GM23338 (cell line): Measurements from ENCODE around the gene LHB. TPM values are rescaled to one million over a fixed set of nuclear protein-coding genes. Genes with fewer than 3 reads are reported as not detected.

ENCODE experiments used
- ATAC-seq: fragments of 200-7000 bp; cut with Tn5 transposase; 3 replicates; pipeline ENCODE4 v1.9.1; 2020
- DNase-seq: peaks from one replicate; pipeline ENCODE4 v3.0.0-alpha.2; 2015; ENCODE audit warnings: low spot score
- H2AFZ ChIP-seq: fragments of 200-600 bp; sonication (generic); 2 replicates; pipeline ENCODE4 v1.8.0; 2016; ENCODE audit warnings: antibody characterized with exemption, mild to moderate bottlenecking, moderate library complexity
- H3F3A ChIP-seq: fragments of 200-600 bp; sonication (generic); replicated peaks from 2 replicates; pipeline ENCODE4 v1.8.0; 2017; ENCODE audit warnings: antibody characterized with exemption, mixed run types, low read depth
- H3K27ac ChIP-seq: fragments of 200-600 bp; sonication (generic); 2 replicates; pipeline ENCODE4 v1.6.1; 2016; ENCODE audit warnings: low read depth
- H3K27me3 ChIP-seq: fragments of 200-600 bp; sonication (generic); 2 replicates; pipeline ENCODE4 v1.8.0; 2016; ENCODE audit warnings: mild to moderate bottlenecking, mixed run types, moderate library complexity; ENCODE audit not compliant: insufficient read depth
- H3K36me3 ChIP-seq: fragments of 200-600 bp; sonication (generic); 2 replicates; pipeline ENCODE4 v1.8.0; 2016; ENCODE audit warnings: mild to moderate bottlenecking; ENCODE audit not compliant: insufficient read depth
- H3K4me1 ChIP-seq: fragments of 200-600 bp; sonication (generic); 2 replicates; pipeline ENCODE4 v1.8.0; 2016; ENCODE audit warnings: mild to moderate bottlenecking, moderate library complexity; ENCODE audit not compliant: insufficient read depth
- H3K4me2 ChIP-seq: fragments of 200-600 bp; sonication (generic); 2 replicates; pipeline ENCODE4 v1.7.1; 2017; ENCODE audit warnings: mixed run types
- H3K4me3 ChIP-seq: fragments of 200-600 bp; sonication (generic); 2 replicates; pipeline ENCODE4 v1.6.1; 2016; ENCODE audit warnings: mixed run types
- H3K79me2 ChIP-seq: fragments of 200-600 bp; sonication (generic); replicated peaks from 2 replicates; pipeline ENCODE4 v1.8.0; 2017; ENCODE audit warnings: mild to moderate bottlenecking; ENCODE audit not compliant: insufficient read depth
- H3K9me2 ChIP-seq: fragments of 200-600 bp; sonication (generic); 2 replicates; pipeline ENCODE4 v1.8.0; 2017; ENCODE audit not compliant: insufficient read depth
- H4K20me1 ChIP-seq: fragments of 200-600 bp; sonication (generic); replicated peaks from 2 replicates; pipeline ENCODE4 v1.8.0; 2017; ENCODE audit warnings: mild to moderate bottlenecking; ENCODE audit not compliant: insufficient read depth
- H3K27ac Mint-ChIP-seq: 2 replicates; pipeline ENCODE4 v1.8.0; 2020; ENCODE audit warnings: inconsistent platforms, mild to moderate bottlenecking, moderate library complexity, mixed read lengths
- H3K27me3 Mint-ChIP-seq: 3 replicates; pipeline ENCODE4 v1.8.0; 2022; ENCODE audit warnings: low read depth, mild to moderate bottlenecking, moderate library complexity, mixed read lengths, inconsistent platforms; ENCODE audit not compliant: insufficient read depth, poor library complexity
- H3K36me3 Mint-ChIP-seq: 3 replicates; pipeline ENCODE4 v1.8.0; 2021; ENCODE audit warnings: low read depth, mild to moderate bottlenecking, inconsistent platforms, moderate library complexity, mixed read lengths
- H3K4me1 Mint-ChIP-seq: 3 replicates; pipeline ENCODE4 v1.8.0; 2020; ENCODE audit warnings: mild to moderate bottlenecking, inconsistent platforms, mixed read lengths
- H3K4me3 Mint-ChIP-seq: 3 replicates; pipeline ENCODE4 v1.8.0; 2021; ENCODE audit warnings: moderate library complexity, mild to moderate bottlenecking, inconsistent platforms, mixed read lengths
- H3K9me3 Mint-ChIP-seq: 3 replicates; pipeline ENCODE4 v1.8.0; 2020; ENCODE audit warnings: moderate library complexity, mild to moderate bottlenecking, inconsistent platforms, mixed read lengths
- CREB1 ChIP-seq: fragments of 250-450 bp; sonication (Bioruptor Pico); IDR thresholded peaks from 2 replicates; pipeline ENCODE4 v1.5.0; 2020; ENCODE audit warnings: low read depth, mild to moderate bottlenecking, moderate library complexity
- ETS1 ChIP-seq: IDR thresholded peaks from 2 replicates; pipeline ENCODE4 v1.6.1; 2016; ENCODE audit warnings: antibody characterized with exemption
- JUNB ChIP-seq: IDR thresholded peaks from one replicate; pipeline ENCODE4 v1.6.1; 2016; ENCODE audit warnings: antibody characterized with exemption; ENCODE audit not compliant: unreplicated experiment
- NANOG ChIP-seq: IDR thresholded peaks from 2 replicates; pipeline ENCODE4 v1.6.1; 2016; ENCODE audit warnings: antibody characterized with exemption, borderline replicate concordance
- POLR2AphosphoS5 ChIP-seq: IDR thresholded peaks from 2 replicates; pipeline ENCODE4 v1.6.1; 2016; ENCODE audit warnings: antibody characterized with exemption, low read depth
- STAT1 ChIP-seq: IDR thresholded peaks from one replicate; pipeline ENCODE4 v1.6.1; 2016; ENCODE audit warnings: antibody characterized with exemption; ENCODE audit not compliant: unreplicated experiment
- ZNF114 ChIP-seq: fragments of 250-450 bp; sonication (Bioruptor Pico); IDR thresholded peaks from 2 replicates; pipeline ENCODE4 v1.5.0; 2020; ENCODE audit warnings: mild to moderate bottlenecking, moderate library complexity
- ZNF331 ChIP-seq: fragments of 250-450 bp; sonication (Bioruptor Pico); IDR thresholded peaks from 2 replicates; pipeline ENCODE4 v1.5.0; 2020; ENCODE audit warnings: low read depth, mild to moderate bottlenecking, moderate library complexity
- ZNF462 ChIP-seq: fragments of 250-450 bp; sonication (Bioruptor Pico); IDR thresholded peaks from 2 replicates; pipeline ENCODE4 v1.5.0; 2020; ENCODE audit warnings: mild to moderate bottlenecking, moderate library complexity
- polyA plus RNA-seq: library from polyadenylated mRNA; unstranded; fragments of >200 nt; fragmentation: Nextera tagmentation; extraction: Ambion mirVana; gene quantifications from 2 replicates; pipeline ENCODE4 v1.2.1, GENCODE V29; 2016
- total RNA-seq: library from RNA; depleted of rRNA; stranded (reverse); fragments of >200 nt; shearing (Covaris generic); gene quantifications from 2 replicates; pipeline ENCODE4 v1.2.3, GENCODE V29; 2014
- TF ChIP-seq, protein P1 (sequence below), 2 experiments: fragments of 200-600 bp in 1 of 2; sonication (generic) in 1 of 2; conservative IDR thresholded peaks; 2 replicates each; pipeline versions ENCODE4 v1.5.1 to v1.6.1; 2016 to 2017; ENCODE audit warnings: antibody characterized with exemption in 2 of 2, low read depth in 2 of 2, mild to moderate bottlenecking in 2 of 2, moderate library complexity in 1 of 2

LHB gene
- total and polyA plus RNA-seq, 2 experiments from 2014 or later, result 0.76 TPM; not detected in 1

DNA sequence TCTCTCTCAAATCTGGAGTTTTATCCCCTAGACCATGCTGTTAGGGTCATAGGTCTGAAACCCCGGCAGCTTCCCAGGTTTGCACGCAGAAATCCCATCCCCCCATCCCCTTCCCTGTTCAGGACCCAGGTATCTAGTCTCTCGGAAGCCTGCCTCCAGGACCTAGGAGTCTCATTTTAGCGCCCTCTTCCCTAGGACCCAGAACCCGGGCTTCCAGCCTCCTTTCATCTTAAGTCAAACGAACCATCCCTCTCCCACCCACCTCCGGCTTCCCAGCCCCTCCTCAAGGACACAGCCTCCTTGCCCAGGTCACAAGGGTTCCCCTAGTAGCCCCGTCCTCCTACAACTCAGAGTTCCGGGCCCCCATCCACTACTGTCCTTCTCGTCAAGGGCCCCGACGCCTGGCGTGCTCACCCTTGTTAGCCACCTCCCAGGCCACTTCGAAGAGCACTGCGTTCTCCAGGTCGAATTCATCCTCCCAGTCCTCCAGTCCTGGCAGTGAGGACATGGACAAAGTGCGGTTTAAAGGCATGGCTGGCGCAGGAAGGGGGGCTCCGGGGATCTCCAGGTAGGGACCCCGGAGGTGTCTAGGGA lies 24.2 kb downstream of the LHB start:
- Mint-ChIP-seq H3K36me3 (peaks cover 30% of the 10 kb centered on the region), H3K27me3 (peaks cover 15% of the 10 kb centered on the region), H3K27ac (peak overlapping the region; percentile 97), H3K4me1 (peaks cover 25% of the 10 kb centered on the region), H3K9me3 (no peaks in the 10 kb centered on the region), H3K4me3 (peak overlapping the region; percentile 96)
- H3K36me3 ChIP-seq, result peaks cover 6% of the 10 kb centered on the region
- 0 out of 2 replicates have a peak, but pooled peaks cover 3% of the 10 kb centered on the region for H3F3A ChIP-seq
- peak overlapping the region; percentile 98 for H3K4me2 ChIP-seq
- TF ChIP-seq NANOG (no peak), ZNF331 (CRISPR knock-in tag) (no peak), ETS1 (no peak), JUNB (no peak), STAT1 (no peak), POLR2AphosphoS5 (no peak), CREB1 (no peak), ZNF462 (no peak), ZNF114 (no peak)
- TF ChIP-seq, protein P1, sequence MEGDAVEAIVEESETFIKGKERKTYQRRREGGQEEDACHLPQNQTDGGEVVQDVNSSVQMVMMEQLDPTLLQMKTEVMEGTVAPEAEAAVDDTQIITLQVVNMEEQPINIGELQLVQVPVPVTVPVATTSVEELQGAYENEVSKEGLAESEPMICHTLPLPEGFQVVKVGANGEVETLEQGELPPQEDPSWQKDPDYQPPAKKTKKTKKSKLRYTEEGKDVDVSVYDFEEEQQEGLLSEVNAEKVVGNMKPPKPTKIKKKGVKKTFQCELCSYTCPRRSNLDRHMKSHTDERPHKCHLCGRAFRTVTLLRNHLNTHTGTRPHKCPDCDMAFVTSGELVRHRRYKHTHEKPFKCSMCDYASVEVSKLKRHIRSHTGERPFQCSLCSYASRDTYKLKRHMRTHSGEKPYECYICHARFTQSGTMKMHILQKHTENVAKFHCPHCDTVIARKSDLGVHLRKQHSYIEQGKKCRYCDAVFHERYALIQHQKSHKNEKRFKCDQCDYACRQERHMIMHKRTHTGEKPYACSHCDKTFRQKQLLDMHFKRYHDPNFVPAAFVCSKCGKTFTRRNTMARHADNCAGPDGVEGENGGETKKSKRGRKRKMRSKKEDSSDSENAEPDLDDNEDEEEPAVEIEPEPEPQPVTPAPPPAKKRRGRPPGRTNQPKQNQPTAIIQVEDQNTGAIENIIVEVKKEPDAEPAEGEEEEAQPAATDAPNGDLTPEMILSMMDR (conservative IDR thresholded peaks at IDR 0.05; ENCODE audit: low read depth in 2 of 2), result no peak
- DNase-seq, result peak; percentile 51
- H3K79me2 ChIP-seq, result peaks cover 54% of the 10 kb centered on the region
- peak overlapping the region; percentile 92 for H2AFZ ChIP-seq
- no peaks in the 10 kb centered on the region for H3K27me3 ChIP-seq
- H3K9me2 ChIP-seq, result no peaks in the 10 kb centered on the region
- peak overlapping the region; percentile 100 for H3K4me3 ChIP-seq
- ATAC-seq, result peak; percentile 9
- H4K20me1 ChIP-seq, result peaks cover 6% of the 10 kb centered on the region
- peaks cover 13% of the 10 kb centered on the region; the same call in 1 of the 2 replicates for H3K4me1 ChIP-seq
- peak overlapping the region; percentile 81 for H3K27ac ChIP-seq
